ENCODE measurements around the gene MORC4.

MORC4 gene

GRCh38 chrX:106903856-106904528, 96.0 kb downstream of the MORC4 start:
- no peak for ATAC-seq

GRCh38 chrX:106903291-106903824, 96.7 kb downstream of the MORC4 start, which contains the start of gene RIPPLY1:
RIPPLY1 (minus strand) TSS chrX:106903341; CDS start chrX:106903287, 54 bp downstream.
- no peak for ATAC-seq

- ATAC-seq: no peak
Measured at GRCh38 chrX:106902684-106903083, 97.3 kb downstream of the MORC4 start.

- no peak for ATAC-seq
Measured at GRCh38 chrX:106901781-106902219, 98.2 kb downstream of the MORC4 start.

GRCh38 chrX:106901341-106901740, 98.7 kb downstream of the MORC4 start:
- ATAC-seq: no peak

GRCh38 chrX:106899841-106900240, 100.2 kb downstream of the MORC4 start:
- no peak for ATAC-seq

GRCh38 chrX:106899276-106899675, 100.7 kb downstream of the MORC4 start:
- no peak for ATAC-seq

- ATAC-seq: no peak
Measured at GRCh38 chrX:106898462-106898861, 101.5 kb downstream of the MORC4 start.

- no peak for ATAC-seq
Measured at GRCh38 chrX:106897259-106897658, 102.8 kb downstream of the MORC4 start.

- ATAC-seq: no peak
Measured at GRCh38 chrX:106894978-106895452, 105.0 kb downstream of the MORC4 start.

GRCh38 chrX:106894392-106894909, 105.6 kb downstream of the MORC4 start:
- no peak for ATAC-seq

GRCh38 chrX:106891762-106892460, 108.1 kb downstream of the MORC4 start:
- no peak for ATAC-seq

Data from activated CD4-positive, CD25-positive, alpha-beta regulatory T cell treated with anti-CD3 and anti-CD28 coated beads, Interleukin-2, amount 50 U/mL, for 24 hours (primary cell).